CD14-positive monocyte (primary cell): ENCODE results near the gene PPP2R5B. TPM values are rescaled to one million over a fixed set of nuclear protein-coding genes. Genes with fewer than 3 reads are reported as not detected.

Experiments
- DNase-seq, 3 donors: peaks; one replicate each; pipeline ENCODE4 v3.0.0-alpha.2; 2011 to 2022
- H2AFZ ChIP-seq: 2 replicates; pipeline ENCODE4 v1.6.0; 2012; ENCODE audit warnings: mild to moderate bottlenecking, low read depth, low read length, inconsistent platforms; ENCODE audit not compliant: insufficient read depth, poor library complexity, severe bottlenecking
- H3K27ac ChIP-seq, 2 donors: 1 replicate in 1 of 2; 2 replicates in 1 of 2; pipeline ENCODE4 v1.5.1; 2012 to 2013; ENCODE audit warnings: low read length in 2 of 2, control low read depth in 1 of 2, inconsistent platforms in 1 of 2, low read depth in 1 of 2, mild to moderate bottlenecking in 1 of 2
- H3K27me3 ChIP-seq, 2 donors: one replicate each; pipeline versions ENCODE4 v1.6.0 to v1.6.1; 2011 to 2013; ENCODE audit warnings: low read length in 2 of 2; ENCODE audit not compliant: control insufficient read depth in 2 of 2, insufficient read depth in 2 of 2
- H3K36me3 ChIP-seq, 2 donors: replicated peaks in 1 of 2; 1 replicate in 1 of 2; 2 replicates in 1 of 2; pipeline versions ENCODE4 v1.5.1 to v1.6.1; 2012 to 2013; ENCODE audit warnings: low read length in 2 of 2, control low read depth in 1 of 2, inconsistent platforms in 1 of 2, mild to moderate bottlenecking in 1 of 2; ENCODE audit not compliant: insufficient read depth in 2 of 2, control insufficient read depth in 1 of 2
- H3K4me1 ChIP-seq, 2 donors: 1 replicate in 1 of 2; 2 replicates in 1 of 2; pipeline versions ENCODE4 v1.5.1 to v1.6.1; 2012 to 2013; ENCODE audit warnings: low read length in 2 of 2, control low read depth in 1 of 2, inconsistent platforms in 1 of 2, mild to moderate bottlenecking in 1 of 2, moderate library complexity in 1 of 2; ENCODE audit not compliant: insufficient read depth in 2 of 2, control insufficient read depth in 1 of 2
- H3K4me2 ChIP-seq: replicated peaks from 2 replicates; pipeline ENCODE3; 2012; ENCODE audit warnings: low read length, moderate library complexity, mild to moderate bottlenecking; ENCODE audit not compliant: poor library complexity, severe bottlenecking; ENCODE audit errors: extremely low read depth
- H3K4me3 ChIP-seq, 3 experiments: fragments of 200-600 bp in 1 of 3; sonication (generic) in 1 of 3; replicated peaks in 1 of 3; 1 replicate in 2 of 3; 2 replicates in 1 of 3; pipeline ENCODE4 v1.5.1; 2011 to 2013; ENCODE audit warnings: low read length in 3 of 3, mild to moderate bottlenecking in 3 of 3, control low read depth in 2 of 3, low read depth in 2 of 3, inconsistent platforms in 1 of 3, moderate library complexity in 1 of 3
- H3K79me2 ChIP-seq: 2 replicates; pipeline ENCODE4 v1.6.0; 2012; ENCODE audit warnings: mild to moderate bottlenecking, control low read depth, inconsistent platforms, low read length, moderate library complexity; ENCODE audit not compliant: insufficient read depth
- H3K9ac ChIP-seq: 2 replicates; pipeline ENCODE4 v1.6.0; 2017; ENCODE audit warnings: low read length, mild to moderate bottlenecking; ENCODE audit not compliant: insufficient read depth, poor library complexity, severe bottlenecking
- H3K9me3 ChIP-seq, 2 donors: replicated peaks in 1 of 2; 1 replicate in 1 of 2; 2 replicates in 1 of 2; pipeline versions ENCODE4 v1.5.1 to v1.6.1; 2012 to 2013; ENCODE audit warnings: low read length in 2 of 2, control low read depth in 1 of 2; ENCODE audit not compliant: control insufficient read depth in 1 of 2, insufficient read depth in 1 of 2
- H4K20me1 ChIP-seq: 2 replicates; pipeline ENCODE4 v1.6.0; 2012; ENCODE audit warnings: mild to moderate bottlenecking, low read length, control low read depth, moderate library complexity; ENCODE audit not compliant: insufficient read depth
- H3K27ac Mint-ChIP-seq, 7 donors: one replicate each; pipeline ENCODE4 v1.8.0; 2020; ENCODE audit warnings: mild to moderate bottlenecking in 7 of 7, mixed read lengths in 7 of 7, moderate library complexity in 6 of 7, inconsistent platforms in 2 of 7
- H3K27me3 Mint-ChIP-seq, 3 donors: one replicate each; pipeline ENCODE4 v1.8.0; 2021 to 2022; ENCODE audit warnings: low read depth in 3 of 3, mild to moderate bottlenecking in 3 of 3, mixed read lengths in 3 of 3, moderate library complexity in 3 of 3, inconsistent platforms in 1 of 3
- H3K36me3 Mint-ChIP-seq, 2 donors: one replicate each; pipeline ENCODE4 v1.8.0; 2020; ENCODE audit warnings: mixed read lengths in 2 of 2, inconsistent platforms in 1 of 2, mild to moderate bottlenecking in 1 of 2
- H3K4me1 Mint-ChIP-seq: one replicate; pipeline ENCODE4 v1.8.0; 2020; ENCODE audit warnings: mild to moderate bottlenecking, mixed read lengths
- H3K4me3 Mint-ChIP-seq, 2 donors: one replicate each; pipeline ENCODE4 v1.8.0; 2020; ENCODE audit warnings: mild to moderate bottlenecking in 2 of 2, mixed read lengths in 2 of 2, moderate library complexity in 1 of 2
- H3K9me3 Mint-ChIP-seq, 7 donors: one replicate each; pipeline ENCODE4 v1.8.0; 2020 to 2022; ENCODE audit warnings: mixed read lengths in 7 of 7, mild to moderate bottlenecking in 6 of 7, moderate library complexity in 6 of 7, inconsistent platforms in 2 of 7
- CTCF ChIP-seq: fragments of 200-600 bp; IDR thresholded peaks from one replicate; pipeline ENCODE4 v1.8.0; 2022; ENCODE audit warnings: antibody characterized with exemption, mild to moderate bottlenecking
- WGBS: methylation state at CpG from one replicate; pipeline ENCODE4 v1.1.5; 2013; ENCODE audit warnings: missing lambda C conversion rate; ENCODE audit not compliant: insufficient coverage; 5-methylcytosine and 5-hydroxymethylcytosine counted together
- intact Hi-C, 2 donors: fragments of 100-400 bp; cut with micrococcal nuclease; formaldehyde crosslinking; loops; one replicate each; pipeline versions ENCODE4 v1.15.0 to v1.15.1; 2023
- polyA plus RNA-seq, 3 donors: library from polyadenylated mRNA; depleted of rRNA in 1 of 3; unstranded in 2 of 3; stranded (reverse) in 1 of 3; fragments of 300-500 nt in 2 of 3; fragments of >200 nt in 1 of 3; fragmentation: Illumina TruSeq in 2 of 3; gene quantifications; 1 replicate in 2 of 3; 2 replicates in 1 of 3; pipeline ENCODE4 v1.2.3, GENCODE V29; 2012 to 2021

The PPP2R5B gene
- polyA plus RNA-seq, 3 donors, result 9.0 to 26.7 (median 9.4) TPM

GRCh38 chr11:64881476-64881875 is 43.0 kb upstream of the PPP2R5B start:
- peaks cover 62% of the 10 kb centered on the region for H3K4me1 Mint-ChIP-seq
- no peak overlapping the region for H2AFZ ChIP-seq
- H3K4me2 ChIP-seq, result no peak overlapping the region
- H3K36me3 ChIP-seq, result no peaks in the 10 kb centered on the region
- peaks cover 62 to 69% of the 10 kb centered on the region in 2 donors for H3K4me1 ChIP-seq
- H3K4me3 Mint-ChIP-seq, result peak overlapping the region in 1 of 2 donors; percentile 78
- H3K27ac ChIP-seq, result no peak overlapping the region
- DNase-seq, result no peak
- H3K27me3 ChIP-seq, result peaks cover 0 to 7% of the 10 kb centered on the region in 2 donors
- WGBS, result 100% methylated on average over 5 of the region's 8 CpGs
- intact Hi-C loops, result no loop called here
- H3K9ac ChIP-seq, result no peak overlapping the region
- peaks cover 19% of the 10 kb centered on the region for H4K20me1 ChIP-seq
- no peak overlapping the region for H3K4me3 ChIP-seq
- TF ChIP-seq CTCF, result no peak
- peak overlapping the region in 4 of 7 donors; percentile 49 to 100 (median 71) for H3K27ac Mint-ChIP-seq
- peaks cover 6 to 25% (median 9%) of the 10 kb centered on the region in 3 donors for H3K27me3 Mint-ChIP-seq
- peaks cover 6 to 16% of the 10 kb centered on the region in 2 donors for H3K36me3 Mint-ChIP-seq
- peaks cover 0 to 5% (median 0%) of the 10 kb centered on the region in 7 donors for H3K9me3 Mint-ChIP-seq
- no peaks in the 10 kb centered on the region for H3K9me3 ChIP-seq
- peaks cover 20% of the 10 kb centered on the region for H3K79me2 ChIP-seq

- Histone ChIP-seq H3K9me3 (no peaks in the 10 kb centered on the region), H3K27ac (no peak overlapping the region), H3K79me2 (peaks cover 12% of the 10 kb centered on the region), H2AFZ (no peak overlapping the region), H4K20me1 (peaks cover 12% of the 10 kb centered on the region), H3K36me3 (no peaks in the 10 kb centered on the region), H3K4me3 (no peak overlapping the region), H3K9ac (no peak overlapping the region), H3K4me1 (peaks cover 60 to 67% of the 10 kb centered on the region in 2 donors), H3K27me3 (peaks cover 0 to 7% of the 10 kb centered on the region in 2 donors), H3K4me2 (no peak overlapping the region)
- intact Hi-C loops, result no loop called here
- DNase-seq, result no peak
- Mint-ChIP-seq H3K36me3 (peaks cover 0 to 9% of the 10 kb centered on the region in 2 donors), H3K4me3 (peak overlapping the region in 1 of 2 donors; percentile 33), H3K4me1 (peaks cover 58% of the 10 kb centered on the region), H3K9me3 (peaks cover 0 to 3% (median 0%) of the 10 kb centered on the region in 7 donors), H3K27me3 (peaks cover 6 to 25% (median 9%) of the 10 kb centered on the region in 3 donors), H3K27ac (no peak overlapping the region)
- no peak for TF ChIP-seq CTCF
- WGBS, result no CpG with 5 or more reads among the region's 5 CpGs
Measured at GRCh38 chr11:64882243-64882642, 42.2 kb upstream of the PPP2R5B start.
